ENCODE data around the gene MTHFD2L. TPM values are rescaled to one million over a fixed set of nuclear protein-coding genes. Genes with fewer than 3 reads are reported as not detected.

The MTHFD2L gene
- total RNA-seq, 4 donors from 2014 or later: 11.4 to 23.7 (median 17.8) TPM

DNA sequence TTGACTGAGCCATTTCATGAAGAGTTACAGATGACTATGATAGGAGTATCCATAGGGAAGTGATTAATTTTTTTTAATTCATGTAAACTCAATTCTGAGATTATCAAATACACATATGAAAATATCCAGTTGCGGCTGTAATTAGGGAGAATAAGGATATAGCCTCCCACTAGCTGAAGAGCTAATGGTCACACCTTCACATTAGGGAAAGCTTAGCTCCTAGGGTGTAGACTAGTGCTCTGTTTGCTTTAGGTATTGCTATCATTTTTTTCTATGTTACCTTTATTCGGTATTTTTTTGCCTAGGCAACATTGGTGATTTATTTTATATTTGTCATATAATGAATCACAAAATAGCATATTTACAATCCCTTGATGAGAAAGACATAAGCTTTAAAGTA, 110.7 kb downstream of the MTHFD2L start:
- 95 to 99% methylated on average over 2 of the region's 2 CpGs for WGBS, 2 donors
- H3K4me1 ChIP-seq: no peaks in the 10 kb centered on the region

DNA sequence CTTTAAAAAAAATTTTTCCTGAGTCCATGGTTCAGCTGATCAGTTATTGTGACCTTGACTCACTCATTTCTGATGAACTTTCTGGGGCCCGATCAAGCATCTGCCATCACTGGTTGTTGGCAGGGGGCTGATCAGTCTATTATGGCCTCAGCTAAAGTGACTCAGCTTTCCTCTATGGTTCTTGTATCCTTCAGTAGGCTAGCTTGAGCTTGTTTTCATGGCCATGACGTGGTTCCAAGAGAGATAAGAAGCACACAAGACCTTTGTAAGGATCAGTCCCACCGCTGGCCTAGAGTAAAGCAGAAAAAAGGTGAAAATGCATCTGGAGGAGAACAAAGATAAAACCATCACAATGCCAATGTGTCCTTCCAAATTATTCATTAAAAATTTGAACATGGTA, 120.6 kb downstream of the MTHFD2L start:
- no peak overlapping the region for H3K27ac ChIP-seq
- no peaks in the 10 kb centered on the region for H3K27me3 ChIP-seq
- no peak for DNase-seq (ENCODE audit: low spot score in 2 of 2)
- no peaks in the 10 kb centered on the region for H3K9me3 ChIP-seq
- no peaks in the 10 kb centered on the region for H3K4me1 ChIP-seq
- H3K4me3 ChIP-seq: no peak overlapping the region
- TF ChIP-seq EP300 (IDR thresholded peaks at IDR 0.05): no peak
- TF ChIP-seq, protein P1, sequence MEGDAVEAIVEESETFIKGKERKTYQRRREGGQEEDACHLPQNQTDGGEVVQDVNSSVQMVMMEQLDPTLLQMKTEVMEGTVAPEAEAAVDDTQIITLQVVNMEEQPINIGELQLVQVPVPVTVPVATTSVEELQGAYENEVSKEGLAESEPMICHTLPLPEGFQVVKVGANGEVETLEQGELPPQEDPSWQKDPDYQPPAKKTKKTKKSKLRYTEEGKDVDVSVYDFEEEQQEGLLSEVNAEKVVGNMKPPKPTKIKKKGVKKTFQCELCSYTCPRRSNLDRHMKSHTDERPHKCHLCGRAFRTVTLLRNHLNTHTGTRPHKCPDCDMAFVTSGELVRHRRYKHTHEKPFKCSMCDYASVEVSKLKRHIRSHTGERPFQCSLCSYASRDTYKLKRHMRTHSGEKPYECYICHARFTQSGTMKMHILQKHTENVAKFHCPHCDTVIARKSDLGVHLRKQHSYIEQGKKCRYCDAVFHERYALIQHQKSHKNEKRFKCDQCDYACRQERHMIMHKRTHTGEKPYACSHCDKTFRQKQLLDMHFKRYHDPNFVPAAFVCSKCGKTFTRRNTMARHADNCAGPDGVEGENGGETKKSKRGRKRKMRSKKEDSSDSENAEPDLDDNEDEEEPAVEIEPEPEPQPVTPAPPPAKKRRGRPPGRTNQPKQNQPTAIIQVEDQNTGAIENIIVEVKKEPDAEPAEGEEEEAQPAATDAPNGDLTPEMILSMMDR (IDR thresholded peaks at IDR 0.05): no peak
- TF ChIP-seq POLR2A (IDR thresholded peaks at IDR 0.05): no peak
- WGBS, 2 donors: 91 to 94% methylated on average over 3 of the region's 3 CpGs
- peaks cover 0 to 11% (median 0%) of the 10 kb centered on the region in 3 donors for H3K36me3 ChIP-seq

More for the DNA sequence above, 110.7 kb downstream of the MTHFD2L start:
- TF ChIP-seq EP300 (IDR thresholded peaks at IDR 0.05): no peak
- TF ChIP-seq, protein P1 (IDR thresholded peaks at IDR 0.05): no peak
- no peak for TF ChIP-seq POLR2A (IDR thresholded peaks at IDR 0.05)
- DNase-seq (ENCODE audit: low spot score in 2 of 2): no peak
- Histone ChIP-seq H3K27me3 (no peaks in the 10 kb centered on the region), H3K27ac (no peak overlapping the region), H3K36me3 (peaks cover 0 to 4% (median 0%) of the 10 kb centered on the region in 3 donors), H3K4me3 (no peak overlapping the region), H3K9me3 (no peaks in the 10 kb centered on the region)

DNA sequence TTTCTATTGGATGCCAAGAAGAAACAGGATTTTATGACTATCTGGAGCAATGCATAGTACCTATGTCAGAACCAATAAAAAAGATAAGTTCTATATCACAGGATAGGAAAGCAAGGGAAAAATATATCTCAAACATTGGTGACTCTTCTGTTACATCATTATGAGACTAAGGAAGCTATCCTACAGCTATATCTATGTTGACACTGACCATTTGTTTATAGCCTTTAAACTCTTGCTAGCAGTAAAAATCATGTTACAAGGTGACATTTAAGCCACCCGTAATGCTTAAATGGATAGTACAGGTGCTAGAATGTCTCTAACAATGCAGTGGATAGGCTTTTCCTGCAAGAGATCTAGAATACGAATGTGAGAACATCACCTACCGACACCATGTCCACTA, 121.8 kb downstream of the MTHFD2L start:
- H3K36me3 ChIP-seq: peaks cover 0 to 14% (median 0%) of the 10 kb centered on the region in 3 donors
- no peaks in the 10 kb centered on the region for H3K4me1 ChIP-seq
- no peak overlapping the region for H3K4me3 ChIP-seq
- WGBS, 2 donors: 91 to 98% methylated on average over 3 of the region's 3 CpGs
- no peak for DNase-seq (ENCODE audit: low spot score in 2 of 2)
- TF ChIP-seq POLR2A (IDR thresholded peaks at IDR 0.05): no peak
- no peak for TF ChIP-seq EP300 (IDR thresholded peaks at IDR 0.05)
- TF ChIP-seq, protein P1 (IDR thresholded peaks at IDR 0.05): no peak
- H3K27ac ChIP-seq: no peak overlapping the region
- H3K27me3 ChIP-seq: no peaks in the 10 kb centered on the region
- no peaks in the 10 kb centered on the region for H3K9me3 ChIP-seq

DNA sequence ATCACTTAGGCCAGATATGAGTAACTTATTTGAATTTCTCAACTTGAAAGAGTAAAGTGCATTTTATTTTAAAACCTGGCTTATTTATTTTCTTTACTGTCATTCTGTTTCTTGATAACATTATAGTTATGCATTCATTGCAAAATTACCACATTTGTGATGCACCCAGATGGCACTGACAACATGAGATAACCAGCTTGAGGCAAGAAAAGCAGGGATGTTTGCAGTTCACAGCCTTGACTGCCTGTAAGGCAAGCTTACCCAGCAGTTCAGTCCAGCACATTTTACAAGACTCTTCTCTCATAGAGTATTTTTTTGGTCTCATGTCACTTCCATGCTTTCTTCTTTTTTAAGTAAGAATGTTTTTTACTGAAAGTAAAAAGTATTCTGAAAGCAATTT, 125.0 kb downstream of the MTHFD2L start:
- DNase-seq (ENCODE audit: low spot score in 2 of 2): no peak
- Histone ChIP-seq H3K27ac (no peak overlapping the region), H3K36me3 (peaks cover 0 to 19% (median 0%) of the 10 kb centered on the region in 3 donors), H3K27me3 (no peaks in the 10 kb centered on the region), H3K4me3 (no peak overlapping the region), H3K4me1 (no peaks in the 10 kb centered on the region), H3K9me3 (no peaks in the 10 kb centered on the region)
- no peak for TF ChIP-seq EP300 (IDR thresholded peaks at IDR 0.05)
- TF ChIP-seq, protein P1 (IDR thresholded peaks at IDR 0.05): no peak
- no peak for TF ChIP-seq POLR2A (IDR thresholded peaks at IDR 0.05)

DNA sequence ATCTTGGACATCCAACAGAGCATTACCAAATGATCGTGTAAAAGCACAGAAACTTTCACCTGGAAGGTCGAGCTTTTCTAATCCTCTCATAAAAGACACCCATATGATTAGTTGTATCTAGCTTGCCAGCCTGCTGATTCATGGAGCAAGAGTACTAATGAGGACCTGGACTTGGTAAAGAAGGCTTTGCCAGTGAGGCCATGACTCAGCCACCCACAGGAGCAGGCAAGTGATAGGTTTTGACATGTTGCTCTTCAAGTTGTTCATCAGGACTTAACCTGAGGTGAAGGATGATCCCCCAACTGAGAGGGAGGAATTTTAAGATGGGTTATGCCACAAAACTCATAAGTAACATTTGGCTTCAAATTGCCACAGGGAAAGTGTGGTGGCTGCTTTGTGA, 125.7 kb downstream of the MTHFD2L start:
- Histone ChIP-seq H3K4me3 (no peak overlapping the region), H3K9me3 (no peaks in the 10 kb centered on the region), H3K27me3 (no peaks in the 10 kb centered on the region), H3K36me3 (peaks cover 0 to 19% (median 0%) of the 10 kb centered on the region in 3 donors), H3K4me1 (no peaks in the 10 kb centered on the region), H3K27ac (no peak overlapping the region)
- TF ChIP-seq EP300 (IDR thresholded peaks at IDR 0.05) (no peak), POLR2A (IDR thresholded peaks at IDR 0.05) (no peak)
- TF ChIP-seq, protein P1 (IDR thresholded peaks at IDR 0.05): no peak
- no peak for DNase-seq (ENCODE audit: low spot score in 2 of 2)
- 85 to 89% methylated on average over 2 of the region's 2 CpGs for WGBS, 2 donors
